ENCODE data around the gene PAK1. TPM values are rescaled to one million over a fixed set of nuclear protein-coding genes. Genes with fewer than 3 reads are reported as not detected.

The PAK1 gene
- total RNA-seq, 6 donors from 2014 or later: 14.9 to 49.2 (median 30.1) TPM

DNA sequence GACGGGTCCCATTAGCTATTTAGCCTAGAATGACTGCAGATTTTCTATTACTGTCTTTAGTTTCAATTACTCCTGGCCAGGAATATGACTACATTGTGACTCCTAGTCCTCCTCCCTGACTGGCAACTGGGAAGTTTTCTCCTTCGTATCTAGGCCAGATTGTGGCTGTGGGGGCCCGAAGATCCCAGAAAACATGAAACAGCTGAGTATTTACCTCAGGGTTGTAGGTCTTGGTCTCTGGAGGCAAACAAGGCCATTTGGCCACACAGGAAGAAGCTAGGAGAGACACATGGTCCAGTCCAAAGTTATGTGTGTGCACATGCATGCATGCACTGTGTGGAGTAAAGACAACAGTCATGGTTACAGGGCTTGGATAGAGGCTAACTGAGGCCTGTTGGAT is 162.2 kb downstream of the PAK1 start:
- Histone ChIP-seq H3K27me3 (no peaks in the 10 kb centered on the region), H3K27ac (no peak overlapping the region), H3K4me3 (no peak overlapping the region), H3K4me1 (no peaks in the 10 kb centered on the region), H3K9me3 (no peaks in the 10 kb centered on the region), H3K36me3 (no peaks in the 10 kb centered on the region)
- WGBS, 2 donors: 93 to 96% methylated on average over 3 of the region's 3 CpGs
- TF ChIP-seq POLR2AphosphoS5 (IDR thresholded peaks at IDR 0.05): no peak
- no peak for TF ChIP-seq POLR2A (IDR thresholded peaks at IDR 0.05)
- TF ChIP-seq, protein P1, sequence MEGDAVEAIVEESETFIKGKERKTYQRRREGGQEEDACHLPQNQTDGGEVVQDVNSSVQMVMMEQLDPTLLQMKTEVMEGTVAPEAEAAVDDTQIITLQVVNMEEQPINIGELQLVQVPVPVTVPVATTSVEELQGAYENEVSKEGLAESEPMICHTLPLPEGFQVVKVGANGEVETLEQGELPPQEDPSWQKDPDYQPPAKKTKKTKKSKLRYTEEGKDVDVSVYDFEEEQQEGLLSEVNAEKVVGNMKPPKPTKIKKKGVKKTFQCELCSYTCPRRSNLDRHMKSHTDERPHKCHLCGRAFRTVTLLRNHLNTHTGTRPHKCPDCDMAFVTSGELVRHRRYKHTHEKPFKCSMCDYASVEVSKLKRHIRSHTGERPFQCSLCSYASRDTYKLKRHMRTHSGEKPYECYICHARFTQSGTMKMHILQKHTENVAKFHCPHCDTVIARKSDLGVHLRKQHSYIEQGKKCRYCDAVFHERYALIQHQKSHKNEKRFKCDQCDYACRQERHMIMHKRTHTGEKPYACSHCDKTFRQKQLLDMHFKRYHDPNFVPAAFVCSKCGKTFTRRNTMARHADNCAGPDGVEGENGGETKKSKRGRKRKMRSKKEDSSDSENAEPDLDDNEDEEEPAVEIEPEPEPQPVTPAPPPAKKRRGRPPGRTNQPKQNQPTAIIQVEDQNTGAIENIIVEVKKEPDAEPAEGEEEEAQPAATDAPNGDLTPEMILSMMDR (IDR thresholded peaks at IDR 0.05): no peak
- no peak for TF ChIP-seq EP300 (IDR thresholded peaks at IDR 0.05)
- ATAC-seq (ENCODE audit: low FRiP score in 2 of 2) (no peak), DNase-seq (no peak)

DNA sequence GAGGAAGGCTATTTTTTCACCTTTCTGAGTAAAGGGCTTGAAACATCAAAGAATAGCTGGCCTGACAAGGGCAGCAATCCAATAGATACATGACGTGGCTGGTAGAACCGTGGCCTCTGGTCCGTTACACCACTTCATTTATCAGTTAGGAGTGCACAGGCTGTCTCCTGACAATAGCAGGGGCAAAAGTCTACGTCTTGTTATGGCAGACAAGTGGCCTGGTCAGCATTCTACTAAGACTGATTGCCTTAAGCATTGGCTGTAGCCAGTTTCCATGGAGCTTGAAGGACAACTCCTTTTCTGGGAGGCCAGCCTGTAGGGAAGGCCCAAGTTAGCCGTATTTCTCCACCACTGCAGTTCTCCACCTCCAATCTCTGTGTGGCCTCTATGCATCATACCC is 163.2 kb downstream of the PAK1 start:
- 66 to 78% methylated on average over 5 of the region's 5 CpGs for WGBS, 2 donors
- no peak for DNase-seq
- no peak for TF ChIP-seq POLR2A (IDR thresholded peaks at IDR 0.05)
- TF ChIP-seq, protein P1 (IDR thresholded peaks at IDR 0.05): no peak
- TF ChIP-seq POLR2AphosphoS5 (IDR thresholded peaks at IDR 0.05): no peak
- TF ChIP-seq EP300 (IDR thresholded peaks at IDR 0.05): no peak

DNA sequence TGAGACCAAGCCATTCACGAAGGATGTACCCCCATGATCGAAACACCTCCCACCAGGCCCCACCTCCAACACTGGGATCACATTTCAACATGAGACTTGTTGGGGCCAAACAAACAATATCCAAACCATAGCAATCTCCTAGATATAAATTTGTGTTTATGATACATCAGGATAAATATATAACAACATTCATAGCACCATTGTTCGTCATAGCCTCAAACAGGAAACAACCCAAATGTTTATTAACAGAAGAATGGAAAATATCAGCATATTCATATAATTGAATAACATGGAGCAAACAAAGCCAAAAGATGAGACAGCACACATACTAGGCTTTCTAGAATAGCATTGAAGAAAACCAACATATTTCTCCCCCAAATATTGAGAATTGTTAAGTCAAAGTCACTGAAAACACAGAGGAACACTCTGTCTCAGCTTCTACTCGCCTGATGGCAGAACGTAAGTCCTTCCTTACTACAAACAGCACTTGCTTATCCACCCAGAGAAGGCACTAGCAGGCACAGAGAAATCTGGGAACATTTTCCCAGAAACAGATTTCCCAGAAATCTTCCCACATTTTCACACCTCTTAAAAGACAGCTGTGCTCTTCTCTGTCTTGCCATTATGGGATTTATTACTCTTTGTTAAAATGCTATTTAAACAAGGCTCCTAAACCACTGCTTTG is 164.4 kb downstream of the PAK1 start:
- Histone ChIP-seq H3K4me3 (no peak overlapping the region), H3K27ac (no peak overlapping the region), H3K9me3 (no peaks in the 10 kb centered on the region), H3K27me3 (no peaks in the 10 kb centered on the region), H3K36me3 (no peaks in the 10 kb centered on the region), H3K4me1 (no peaks in the 10 kb centered on the region)
- 61 to 75% methylated on average over 5 of the region's 5 CpGs for WGBS, 2 donors
- TF ChIP-seq, protein P1 (IDR thresholded peaks at IDR 0.05): no peak
- no peak for TF ChIP-seq EP300 (IDR thresholded peaks at IDR 0.05)
- TF ChIP-seq POLR2AphosphoS5 (IDR thresholded peaks at IDR 0.05): no peak
- no peak for TF ChIP-seq POLR2A (IDR thresholded peaks at IDR 0.05)
- no peak for ATAC-seq (ENCODE audit: low FRiP score in 2 of 2)
- no peak for DNase-seq

More for the DNA sequence above, 163.2 kb downstream of the PAK1 start:
- no peak for ATAC-seq (ENCODE audit: low FRiP score in 2 of 2)
- no peaks in the 10 kb centered on the region for H3K36me3 ChIP-seq
- H3K27me3 ChIP-seq: no peaks in the 10 kb centered on the region
- H3K4me3 ChIP-seq: no peak overlapping the region
- no peaks in the 10 kb centered on the region for H3K4me1 ChIP-seq
- H3K9me3 ChIP-seq: no peaks in the 10 kb centered on the region
- no peak overlapping the region for H3K27ac ChIP-seq

DNA sequence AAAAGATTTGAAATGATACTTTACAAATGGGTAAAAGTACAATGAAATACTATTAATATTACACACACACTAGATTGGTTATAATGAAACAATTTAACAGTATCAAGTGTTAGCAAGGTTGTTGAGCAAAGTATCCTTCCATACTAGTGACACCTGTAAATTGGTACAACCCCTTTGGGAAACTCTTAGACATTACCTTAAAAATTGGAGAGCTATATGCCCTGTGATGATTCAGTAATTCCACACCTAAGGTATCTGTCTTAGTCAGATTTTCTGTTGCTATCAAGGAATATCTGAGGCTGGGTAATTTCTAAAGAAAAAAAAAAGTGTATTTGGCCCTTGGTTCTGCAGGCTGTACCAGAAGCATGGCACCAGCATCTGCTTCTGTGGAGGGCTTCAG is 165.1 kb downstream of the PAK1 start:
- Histone ChIP-seq H3K4me3 (no peak overlapping the region), H3K36me3 (no peaks in the 10 kb centered on the region), H3K27me3 (no peaks in the 10 kb centered on the region), H3K27ac (no peak overlapping the region), H3K9me3 (no peaks in the 10 kb centered on the region), H3K4me1 (no peaks in the 10 kb centered on the region)
- ATAC-seq (ENCODE audit: low FRiP score in 2 of 2): no peak
- TF ChIP-seq POLR2A (IDR thresholded peaks at IDR 0.05) (no peak), EP300 (IDR thresholded peaks at IDR 0.05) (no peak), POLR2AphosphoS5 (IDR thresholded peaks at IDR 0.05) (no peak)
- TF ChIP-seq, protein P1 (IDR thresholded peaks at IDR 0.05): no peak
- DNase-seq: no peak

DNA sequence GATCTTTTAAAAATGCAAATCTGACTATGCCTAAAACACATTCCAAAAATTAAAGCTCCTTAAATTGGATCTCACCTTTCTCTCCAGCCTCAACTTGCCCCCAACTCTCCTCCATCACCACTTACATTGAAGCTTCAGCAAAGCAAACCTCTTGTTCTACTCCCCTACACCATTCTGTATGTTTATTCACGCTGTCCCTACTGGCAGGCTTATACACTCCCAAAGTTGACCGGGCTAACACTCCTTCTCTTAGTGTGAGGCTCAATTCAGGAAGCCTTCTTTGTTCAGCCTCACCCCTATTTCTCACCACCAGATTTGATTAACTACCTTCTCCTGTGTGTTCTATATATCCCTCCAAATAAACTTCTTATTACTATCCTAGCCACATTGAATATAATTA is 170.6 kb downstream of the PAK1 start:
- H3K4me3 ChIP-seq: no peak overlapping the region
- H3K27me3 ChIP-seq: no peaks in the 10 kb centered on the region
- H3K4me1 ChIP-seq: no peaks in the 10 kb centered on the region
- DNase-seq: no peak
- no peak for TF ChIP-seq POLR2AphosphoS5 (IDR thresholded peaks at IDR 0.05)
- TF ChIP-seq, protein P1 (IDR thresholded peaks at IDR 0.05): no peak
- H3K27ac ChIP-seq: no peak overlapping the region
- no peak for ATAC-seq (ENCODE audit: low FRiP score in 2 of 2)
- H3K9me3 ChIP-seq: no peaks in the 10 kb centered on the region
- WGBS, 2 donors: 86 to 88% methylated on average over 2 of the region's 2 CpGs
- no peaks in the 10 kb centered on the region for H3K36me3 ChIP-seq
